ENCODE data around the gene TMEM218.

Gene TMEM218

GRCh38 chr11:125073616-125074483, 37.6 kb downstream of the TMEM218 start:
- H3K4me3 ChIP-seq (ENCODE audit: low read depth, low read length), result no peak overlapping the region
- no peaks in the 10 kb centered on the region for H3K9me3 ChIP-seq
- no peak for DNase-seq
- H3K27me3 ChIP-seq, result peaks cover 23% of the 10 kb centered on the region
- H3K4me1 ChIP-seq, result no peaks in the 10 kb centered on the region
- no peaks in the 10 kb centered on the region for H3K36me3 ChIP-seq
- TF ChIP-seq CTCF (IDR thresholded peaks at IDR 0.05; ENCODE audit: low read depth, low read length), result no peak

GRCh38 chr11:125072961-125073590, 38.4 kb downstream of the TMEM218 start:
- no peaks in the 10 kb centered on the region for H3K4me1 ChIP-seq
- no peak overlapping the region for H3K4me3 ChIP-seq (ENCODE audit: low read depth, low read length)
- no peak for TF ChIP-seq CTCF (IDR thresholded peaks at IDR 0.05; ENCODE audit: low read depth, low read length)
- no peak for DNase-seq
- H3K9me3 ChIP-seq, result no peaks in the 10 kb centered on the region
- no peaks in the 10 kb centered on the region for H3K36me3 ChIP-seq
- H3K27me3 ChIP-seq, result peaks cover 23% of the 10 kb centered on the region

DNA sequence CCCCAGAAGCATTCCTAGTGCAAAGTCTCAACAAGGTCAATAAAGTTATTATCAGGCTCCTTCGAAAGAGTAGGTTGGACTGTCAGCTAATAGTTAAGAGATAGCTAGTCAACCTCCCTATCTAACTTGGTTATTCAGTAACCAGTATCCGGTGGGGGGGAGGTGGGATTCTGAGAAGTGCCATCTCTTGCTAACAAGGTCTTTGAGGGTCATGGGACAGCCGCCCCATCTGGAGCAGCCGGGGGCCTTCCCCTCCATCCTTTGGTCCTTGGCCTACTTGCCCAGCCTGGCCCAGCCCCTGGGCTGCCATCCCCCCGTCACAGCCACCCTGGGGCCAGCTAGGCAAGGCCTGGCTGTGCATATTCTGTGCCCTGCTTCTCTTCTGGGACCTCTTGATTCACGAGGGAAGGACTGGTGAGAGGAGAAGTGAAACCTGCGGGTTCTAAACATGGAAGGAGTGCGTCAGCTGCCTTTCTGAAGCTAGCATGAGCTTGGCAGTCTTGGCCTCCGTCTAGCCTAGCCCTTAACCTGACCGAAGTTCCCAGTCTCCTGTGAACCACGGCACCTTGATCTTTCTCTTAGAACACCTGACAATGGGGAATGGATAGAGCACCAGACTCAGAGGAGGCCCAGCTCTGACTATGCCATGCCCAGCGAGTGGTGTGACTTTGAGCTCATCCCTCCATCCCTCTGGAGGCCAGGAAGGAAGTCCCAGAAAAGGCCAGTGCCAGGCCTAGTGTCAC, 39.0 kb downstream of the TMEM218 start:
- no peaks in the 10 kb centered on the region for H3K4me1 ChIP-seq
- no peaks in the 10 kb centered on the region for H3K9me3 ChIP-seq
- H3K36me3 ChIP-seq, result no peaks in the 10 kb centered on the region
- H3K27me3 ChIP-seq, result peaks cover 20% of the 10 kb centered on the region
- no peak overlapping the region for H3K4me3 ChIP-seq (ENCODE audit: low read depth, low read length)
- no peak for TF ChIP-seq CTCF (IDR thresholded peaks at IDR 0.05; ENCODE audit: low read depth, low read length)
- no peak for DNase-seq

- H3K27me3 ChIP-seq, result peaks cover 23% of the 10 kb centered on the region
- TF ChIP-seq CTCF (IDR thresholded peaks at IDR 0.05; ENCODE audit: low read depth, low read length), result no peak
- H3K4me1 ChIP-seq, result no peaks in the 10 kb centered on the region
- no peak for DNase-seq
- H3K9me3 ChIP-seq, result no peaks in the 10 kb centered on the region
- H3K36me3 ChIP-seq, result no peaks in the 10 kb centered on the region
- no peak overlapping the region for H3K4me3 ChIP-seq (ENCODE audit: low read depth, low read length)
These were observed 39.6 kb downstream of the TMEM218 start for GRCh38 chr11:125071846-125072217.

DNA sequence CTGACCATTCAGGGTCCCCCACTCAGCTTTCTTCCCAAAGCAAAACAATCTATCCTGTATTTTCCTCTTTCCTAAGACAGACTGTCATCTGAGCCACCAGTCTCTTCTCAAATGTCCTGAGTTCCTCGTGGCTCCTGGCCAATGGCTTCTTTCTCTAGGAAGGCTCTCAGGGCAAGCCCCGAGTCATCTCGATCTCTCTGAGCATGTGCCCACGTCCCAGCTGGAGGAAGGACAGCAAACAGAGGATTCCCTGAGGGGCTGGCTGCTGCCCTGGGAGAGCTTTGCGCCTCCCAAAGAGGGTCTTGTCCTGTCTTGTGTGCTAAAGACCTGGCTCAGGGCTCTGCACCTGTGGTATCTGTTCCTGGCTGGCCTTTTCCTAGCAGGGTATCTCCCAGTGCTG, 40.0 kb downstream of the TMEM218 start:
- no peak for TF ChIP-seq CTCF (IDR thresholded peaks at IDR 0.05; ENCODE audit: low read depth, low read length)
- H3K27me3 ChIP-seq, result peaks cover 23% of the 10 kb centered on the region
- H3K4me3 ChIP-seq (ENCODE audit: low read depth, low read length), result no peak overlapping the region
- H3K9me3 ChIP-seq, result no peaks in the 10 kb centered on the region
- no peak for DNase-seq
- H3K4me1 ChIP-seq, result no peaks in the 10 kb centered on the region
- H3K36me3 ChIP-seq, result no peaks in the 10 kb centered on the region
